GM23338 (cell line): Measurements from ENCODE around the gene KRTCAP3. TPM values are rescaled to one million over a fixed set of nuclear protein-coding genes. Genes with fewer than 3 reads are reported as not detected.

Experiments used
- ATAC-seq: fragments of 200-7000 bp; cut with Tn5 transposase; 3 replicates; pipeline ENCODE4 v1.9.1; 2020
- DNase-seq: peaks from one replicate; pipeline ENCODE4 v3.0.0-alpha.2; 2015; ENCODE audit warnings: low spot score
- H2AFZ ChIP-seq: fragments of 200-600 bp; sonication (generic); 2 replicates; pipeline ENCODE4 v1.8.0; 2016; ENCODE audit warnings: antibody characterized with exemption, mild to moderate bottlenecking, moderate library complexity
- H3F3A ChIP-seq: fragments of 200-600 bp; sonication (generic); replicated peaks from 2 replicates; pipeline ENCODE4 v1.8.0; 2017; ENCODE audit warnings: antibody characterized with exemption, mixed run types, low read depth
- H3K27ac ChIP-seq: fragments of 200-600 bp; sonication (generic); 2 replicates; pipeline ENCODE4 v1.6.1; 2016; ENCODE audit warnings: low read depth
- H3K27me3 ChIP-seq: fragments of 200-600 bp; sonication (generic); 2 replicates; pipeline ENCODE4 v1.8.0; 2016; ENCODE audit warnings: mild to moderate bottlenecking, mixed run types, moderate library complexity; ENCODE audit not compliant: insufficient read depth
- H3K36me3 ChIP-seq: fragments of 200-600 bp; sonication (generic); 2 replicates; pipeline ENCODE4 v1.8.0; 2016; ENCODE audit warnings: mild to moderate bottlenecking; ENCODE audit not compliant: insufficient read depth
- H3K4me1 ChIP-seq: fragments of 200-600 bp; sonication (generic); 2 replicates; pipeline ENCODE4 v1.8.0; 2016; ENCODE audit warnings: mild to moderate bottlenecking, moderate library complexity; ENCODE audit not compliant: insufficient read depth
- H3K4me2 ChIP-seq: fragments of 200-600 bp; sonication (generic); 2 replicates; pipeline ENCODE4 v1.7.1; 2017; ENCODE audit warnings: mixed run types
- H3K4me3 ChIP-seq: fragments of 200-600 bp; sonication (generic); 2 replicates; pipeline ENCODE4 v1.6.1; 2016; ENCODE audit warnings: mixed run types
- H3K79me2 ChIP-seq: fragments of 200-600 bp; sonication (generic); replicated peaks from 2 replicates; pipeline ENCODE4 v1.8.0; 2017; ENCODE audit warnings: mild to moderate bottlenecking; ENCODE audit not compliant: insufficient read depth
- H3K9me2 ChIP-seq: fragments of 200-600 bp; sonication (generic); 2 replicates; pipeline ENCODE4 v1.8.0; 2017; ENCODE audit not compliant: insufficient read depth
- H4K20me1 ChIP-seq: fragments of 200-600 bp; sonication (generic); replicated peaks from 2 replicates; pipeline ENCODE4 v1.8.0; 2017; ENCODE audit warnings: mild to moderate bottlenecking; ENCODE audit not compliant: insufficient read depth
- H3K27ac Mint-ChIP-seq: 2 replicates; pipeline ENCODE4 v1.8.0; 2020; ENCODE audit warnings: inconsistent platforms, mild to moderate bottlenecking, moderate library complexity, mixed read lengths
- H3K27me3 Mint-ChIP-seq: 3 replicates; pipeline ENCODE4 v1.8.0; 2022; ENCODE audit warnings: low read depth, mild to moderate bottlenecking, moderate library complexity, mixed read lengths, inconsistent platforms; ENCODE audit not compliant: insufficient read depth, poor library complexity
- H3K36me3 Mint-ChIP-seq: 3 replicates; pipeline ENCODE4 v1.8.0; 2021; ENCODE audit warnings: low read depth, mild to moderate bottlenecking, inconsistent platforms, moderate library complexity, mixed read lengths
- H3K4me1 Mint-ChIP-seq: 3 replicates; pipeline ENCODE4 v1.8.0; 2020; ENCODE audit warnings: mild to moderate bottlenecking, inconsistent platforms, mixed read lengths
- H3K4me3 Mint-ChIP-seq: 3 replicates; pipeline ENCODE4 v1.8.0; 2021; ENCODE audit warnings: moderate library complexity, mild to moderate bottlenecking, inconsistent platforms, mixed read lengths
- H3K9me3 Mint-ChIP-seq: 3 replicates; pipeline ENCODE4 v1.8.0; 2020; ENCODE audit warnings: moderate library complexity, mild to moderate bottlenecking, inconsistent platforms, mixed read lengths
- CREB1 ChIP-seq: fragments of 250-450 bp; sonication (Bioruptor Pico); IDR thresholded peaks from 2 replicates; pipeline ENCODE4 v1.5.0; 2020; ENCODE audit warnings: low read depth, mild to moderate bottlenecking, moderate library complexity
- ETS1 ChIP-seq: IDR thresholded peaks from 2 replicates; pipeline ENCODE4 v1.6.1; 2016; ENCODE audit warnings: antibody characterized with exemption
- EZH2 ChIP-seq: fragments of 200-600 bp; sonication (generic); IDR thresholded peaks from one replicate; pipeline ENCODE4 v1.8.0; 2017; ENCODE audit warnings: antibody characterized with exemption, mild to moderate bottlenecking, low read depth; ENCODE audit not compliant: unreplicated experiment
- JUNB ChIP-seq: IDR thresholded peaks from one replicate; pipeline ENCODE4 v1.6.1; 2016; ENCODE audit warnings: antibody characterized with exemption; ENCODE audit not compliant: unreplicated experiment
- POLR2AphosphoS5 ChIP-seq: IDR thresholded peaks from 2 replicates; pipeline ENCODE4 v1.6.1; 2016; ENCODE audit warnings: antibody characterized with exemption, low read depth
- STAT1 ChIP-seq: IDR thresholded peaks from one replicate; pipeline ENCODE4 v1.6.1; 2016; ENCODE audit warnings: antibody characterized with exemption; ENCODE audit not compliant: unreplicated experiment
- ZNF462 ChIP-seq: fragments of 250-450 bp; sonication (Bioruptor Pico); IDR thresholded peaks from 2 replicates; pipeline ENCODE4 v1.5.0; 2020; ENCODE audit warnings: mild to moderate bottlenecking, moderate library complexity
- polyA plus RNA-seq: library from polyadenylated mRNA; unstranded; fragments of >200 nt; fragmentation: Nextera tagmentation; extraction: Ambion mirVana; gene quantifications from 2 replicates; pipeline ENCODE4 v1.2.1, GENCODE V29; 2016
- total RNA-seq: library from RNA; depleted of rRNA; stranded (reverse); fragments of >200 nt; shearing (Covaris generic); gene quantifications from 2 replicates; pipeline ENCODE4 v1.2.3, GENCODE V29; 2014

KRTCAP3 gene
- total and polyA plus RNA-seq, 2 experiments from 2014 or later = 15.8 to 52.4 TPM

- TF ChIP-seq ZNF462 (CRISPR knock-in tag) (no peak), ETS1 (no peak), STAT1 (no peak)
Observed at GRCh38 chr2:27451095-27451494, 8.9 kb downstream of the KRTCAP3 start (continued).

GRCh38 chr2:27453968-27454367, 11.8 kb downstream of the KRTCAP3 start:
- peaks cover 5% of the 10 kb centered on the region; the same call in 1 of the 2 replicates for H3K36me3 ChIP-seq
- DNase-seq (peak; percentile 33), ATAC-seq (peak; percentile 78)
- H3K9me2 ChIP-seq = no peaks in the 10 kb centered on the region
- Mint-ChIP-seq H3K36me3 (no peaks in the 10 kb centered on the region; the same call in 2 of the 3 replicates), H3K27ac (peak overlapping the region; percentile 8; the same call in 1 of the 2 replicates), H3K4me3 (no peak overlapping the region), H3K4me1 (no peaks in the 10 kb centered on the region), H3K9me3 (no peaks in the 10 kb centered on the region), H3K27me3 (peaks cover 2% of the 10 kb centered on the region)
- H3K27ac ChIP-seq = no peak overlapping the region
- H3K79me2 ChIP-seq = no peaks in the 10 kb centered on the region
- H3K4me3 ChIP-seq = no peak overlapping the region
- no peak overlapping the region for H2AFZ ChIP-seq
- H4K20me1 ChIP-seq = no peaks in the 10 kb centered on the region
- H3K27me3 ChIP-seq = no peaks in the 10 kb centered on the region
- H3K4me2 ChIP-seq = no peak overlapping the region
- no peaks in the 10 kb centered on the region for H3K4me1 ChIP-seq
- no peaks in the 10 kb centered on the region for H3F3A ChIP-seq
- TF ChIP-seq JUNB (no peak), EZH2 (no peak), CREB1 (CRISPR knock-in tag) (no peak), ZNF462 (CRISPR knock-in tag) (no peak), POLR2AphosphoS5 (no peak)
